Measurements from ENCODE around the gene CYBRD1. TPM values are rescaled to one million over a fixed set of nuclear protein-coding genes. Genes with fewer than 3 reads are reported as not detected.
A peak's percentile ranks its signal among the peaks of the same experiment; 100 is the strongest.

CYBRD1 gene
- total RNA-seq, 4 donors from 2014 or later = 158 to 241 (median 194) TPM

- no peak for DNase-seq (ENCODE audit: low spot score in 2 of 2)
- TF ChIP-seq CTCF (IDR thresholded peaks at IDR 0.05) = no peak
- TF ChIP-seq POLR2A (IDR thresholded peaks at IDR 0.05) = no peak
- intact Hi-C loops (cut with DNase I; ENCODE audit: low total_unique reads) = no loop called here
- WGBS, 2 donors = 83 to 87% methylated on average over 5 of the region's 5 CpGs
- no peak overlapping the region for H3K4me3 ChIP-seq (ENCODE audit: low read depth, poor library complexity, severe bottlenecking)
These were observed 1.8 kb upstream of the CYBRD1 start for GRCh38 chr2:171520471-171520870.

GRCh38 chr2:171521361-171522051, 768 bp upstream of the CYBRD1 start:
- no peak overlapping the region for H3K4me3 ChIP-seq (ENCODE audit: low read depth, poor library complexity, severe bottlenecking)
- intact Hi-C loops (cut with DNase I; ENCODE audit: low total_unique reads) = no loop called here
- no peak for DNase-seq (ENCODE audit: low spot score in 2 of 2)
- 60 to 62% methylated on average over 5 of the region's 5 CpGs for WGBS, 2 donors
- TF ChIP-seq CTCF (IDR thresholded peaks at IDR 0.05) = no peak
- no peak for TF ChIP-seq POLR2A (IDR thresholded peaks at IDR 0.05)

DNA sequence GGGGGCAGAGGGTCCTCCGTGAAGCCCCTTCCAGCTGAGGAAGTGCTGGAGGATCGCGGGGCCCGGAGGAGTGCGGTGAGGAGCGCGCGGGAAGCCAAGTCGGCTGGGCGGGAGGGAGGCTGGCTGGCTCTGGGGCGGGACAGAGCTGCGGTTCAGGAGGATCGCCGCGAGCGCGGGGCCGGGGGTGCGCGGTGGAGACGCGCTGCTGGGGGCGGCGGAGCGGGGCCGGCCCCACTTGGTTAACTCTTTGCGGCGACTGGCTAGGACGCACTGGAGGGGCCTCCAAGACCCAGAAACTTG, 464 bp downstream of the CYBRD1 start:
- peak overlapping the region; percentile 93 for H3K4me3 ChIP-seq (ENCODE audit: low read depth, poor library complexity, severe bottlenecking)
- intact Hi-C loops (cut with DNase I; ENCODE audit: low total_unique reads) = no loop called here
- 0 to 1% methylated on average over 25 to 28 of the region's 29 CpGs for WGBS, 2 donors
- peak in 1 of 2 donors; percentile 88 for DNase-seq (ENCODE audit: low spot score in 2 of 2)
- TF ChIP-seq CTCF (IDR thresholded peaks at IDR 0.05) = no peak
- TF ChIP-seq POLR2A (IDR thresholded peaks at IDR 0.05) = no peak

GRCh38 chr2:171523088-171524017, 1.1 kb downstream of the CYBRD1 start:
- peak; percentile 87 to 96 for DNase-seq (ENCODE audit: low spot score in 2 of 2)
- H3K4me3 ChIP-seq (ENCODE audit: low read depth, poor library complexity, severe bottlenecking) = peak overlapping the region; percentile 93
- 0% methylated on average over 47 to 62 of the region's 62 CpGs for WGBS, 2 donors
- intact Hi-C loops (cut with DNase I; ENCODE audit: low total_unique reads) = no loop called here
- TF ChIP-seq POLR2A (IDR thresholded peaks at IDR 0.05) (no peak), CTCF (IDR thresholded peaks at IDR 0.05) (no peak)

- peak overlapping the region; percentile 93 for H3K4me3 ChIP-seq (ENCODE audit: low read depth, poor library complexity, severe bottlenecking)
- TF ChIP-seq POLR2A (IDR thresholded peaks at IDR 0.05) (no peak), CTCF (IDR thresholded peaks at IDR 0.05) (no peak)
- intact Hi-C loops (cut with DNase I; ENCODE audit: low total_unique reads) = no loop called here
- DNase-seq (ENCODE audit: low spot score in 2 of 2) = no peak
- WGBS, 2 donors = 11 to 12% methylated on average over 5 to 6 of the region's 6 CpGs
These were observed 1.7 kb downstream of the CYBRD1 start for GRCh38 chr2:171524018-171524401.
